ENCODE data around the gene TGIF2.
"Not testable (repeated sequence)": the region's sequence is repeated elsewhere in the genome, so short reads cannot be mapped to it uniquely, and the experiment has no call there.

TGIF2 gene

DNA sequence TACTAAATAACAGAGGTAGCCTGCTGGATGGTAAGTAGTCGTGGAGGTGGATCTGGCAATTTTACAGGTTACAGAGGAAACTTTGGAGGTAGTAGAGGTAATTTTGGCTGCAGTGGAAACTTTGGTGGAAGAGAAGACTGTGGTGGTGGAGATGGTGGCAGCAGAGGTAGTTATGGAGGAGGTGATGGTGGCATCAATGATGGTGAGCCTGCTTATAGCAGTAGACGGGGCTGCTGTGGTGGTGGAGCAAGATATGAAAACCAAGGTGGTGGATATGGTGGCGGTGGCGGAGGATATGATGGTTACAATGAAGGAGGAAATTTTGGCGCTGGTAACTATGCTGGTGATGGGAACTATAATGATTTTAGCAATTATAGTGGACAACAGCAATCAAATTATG lies 47.5 kb downstream of the TGIF2 start:
- DNase-seq, result no peak

DNA sequence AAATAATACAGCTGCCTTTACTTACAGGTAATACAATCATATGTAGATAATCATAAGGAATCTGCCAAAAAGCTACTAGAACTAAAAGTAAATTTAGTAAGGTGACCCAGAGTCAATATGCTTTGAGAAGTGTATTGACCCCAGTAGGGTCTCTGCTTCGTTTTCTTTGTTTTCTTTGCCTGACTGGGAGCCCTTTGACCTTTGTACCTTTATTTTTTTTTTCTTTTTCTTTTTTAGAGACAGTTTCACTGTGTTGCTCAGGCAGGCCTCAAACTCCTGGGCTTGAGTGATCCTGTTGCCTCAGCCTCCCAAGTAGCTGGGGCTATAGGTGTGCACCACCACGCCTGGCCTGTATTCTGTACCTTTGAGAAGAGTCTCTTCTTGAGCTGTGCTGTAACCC lies 50.0 kb downstream of the TGIF2 start:
- DNase-seq, result no peak

DNA sequence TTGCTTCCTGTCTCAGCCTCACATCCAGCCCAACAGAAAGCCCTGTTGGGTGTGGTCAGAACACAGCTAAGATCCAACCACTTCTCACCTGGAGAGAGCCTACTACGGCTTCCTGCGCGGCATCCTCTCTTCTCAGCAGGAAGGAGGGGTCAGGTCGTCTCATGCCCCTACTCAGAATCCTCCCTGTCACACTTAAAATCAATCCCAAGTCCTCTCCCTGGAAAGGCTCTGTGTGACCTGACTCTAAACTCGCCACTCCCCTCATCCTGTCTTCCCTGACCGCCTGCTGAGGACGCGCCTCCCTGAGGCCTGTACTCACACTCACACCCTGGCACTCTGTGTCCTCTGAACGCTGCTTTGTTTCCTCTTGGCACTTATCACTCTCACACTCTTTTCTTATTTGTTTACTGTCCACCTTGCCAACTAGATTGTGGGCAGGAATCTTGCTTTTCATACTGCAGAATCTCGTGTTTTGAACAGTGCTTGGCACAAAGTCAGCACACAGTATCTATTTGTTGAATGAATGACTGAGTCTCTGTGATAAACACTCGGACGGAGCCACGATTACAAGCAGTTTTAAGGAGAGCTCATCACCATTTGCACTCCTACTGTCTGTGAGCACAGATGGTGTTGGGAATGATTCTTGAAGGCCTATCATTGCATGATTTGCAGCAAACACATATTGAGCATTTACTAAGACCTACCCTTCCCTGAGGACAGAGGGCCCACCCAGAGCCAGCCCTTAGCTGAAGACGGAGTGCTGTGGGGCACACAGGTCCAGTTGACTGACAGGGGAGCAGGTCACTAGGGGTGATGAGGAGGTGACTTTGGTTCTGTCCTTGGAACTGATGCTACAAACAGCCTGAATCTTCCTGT lies 50.9 kb downstream of the TGIF2 start:
- no peak for DNase-seq

GRCh38 chr20:36624944-36625324 lies 51.5 kb downstream of the TGIF2 start:
- DNase-seq, result no peak

DNA sequence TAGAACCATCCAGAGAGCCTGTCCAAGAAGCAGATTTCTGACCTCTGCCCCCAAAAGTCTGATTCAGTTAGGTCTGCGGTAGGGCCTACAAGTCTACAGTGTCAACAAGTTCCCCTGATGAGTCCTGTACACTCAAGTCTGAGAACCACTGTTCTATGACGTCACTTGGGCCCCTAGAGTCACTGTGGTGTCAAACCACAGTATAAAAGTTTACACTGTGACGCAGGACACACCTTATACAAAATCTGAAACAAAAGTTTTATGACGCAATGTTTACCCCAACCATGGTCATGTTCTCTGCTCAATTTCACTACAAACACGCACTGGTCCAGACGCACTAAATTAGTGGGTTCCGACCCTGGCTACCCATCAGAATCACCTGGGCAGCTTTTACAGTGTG lies 54.7 kb downstream of the TGIF2 start:
- no peak for DNase-seq

DNA sequence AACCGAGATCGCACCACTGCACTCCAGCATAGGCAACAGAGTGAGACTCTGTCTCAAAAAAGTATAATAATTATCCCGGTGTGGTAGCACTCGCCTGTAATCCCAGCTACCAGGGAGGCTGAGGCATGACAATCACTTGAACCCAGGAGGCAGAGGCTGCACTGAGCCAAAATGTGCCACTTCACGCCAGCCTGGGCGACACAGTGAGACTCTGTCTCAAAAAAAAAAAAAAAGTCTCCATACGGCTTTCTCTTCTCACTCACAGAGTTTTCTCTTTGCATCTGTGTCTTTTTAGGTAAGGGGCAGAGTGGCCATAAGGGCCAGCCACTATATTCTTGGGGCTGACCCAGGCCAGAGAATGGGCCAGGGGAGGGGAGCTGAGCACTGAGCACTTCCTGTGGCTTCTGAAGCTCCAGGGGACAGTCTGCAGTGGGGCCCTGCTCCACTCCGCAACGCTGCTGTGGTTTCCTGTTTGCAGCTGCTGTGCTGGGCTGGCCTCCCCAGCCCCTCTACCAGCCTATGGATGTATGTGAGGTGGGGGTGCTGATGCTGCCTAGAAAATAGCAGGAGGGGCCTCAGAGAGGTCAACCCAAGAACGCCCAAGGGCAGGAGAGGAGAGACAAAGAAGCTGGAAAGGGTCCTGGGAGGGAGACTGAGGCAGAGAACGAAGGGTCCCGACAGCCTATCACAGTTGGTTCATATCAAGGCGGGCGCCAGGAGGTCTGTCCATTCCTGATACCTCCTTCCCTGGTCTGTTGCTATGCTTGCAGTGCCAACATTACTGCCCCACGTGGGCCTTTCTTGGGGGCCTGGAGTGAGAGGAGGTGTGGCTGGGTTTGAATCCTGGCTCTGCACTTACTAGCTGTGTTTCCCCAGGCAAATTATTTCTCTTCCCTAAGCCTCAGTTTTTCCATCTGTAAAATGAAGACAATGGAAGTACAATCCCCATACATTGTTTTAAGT lies 56.6 kb downstream of the TGIF2 start:
- DNase-seq, result no peak

GRCh38 chr20:36631646-36632045 lies 58.2 kb downstream of the TGIF2 start:
- DNase-seq, result no peak

GRCh38 chr20:36632147-36632486 lies 58.7 kb downstream of the TGIF2 start:
- DNase-seq, result no peak

DNA sequence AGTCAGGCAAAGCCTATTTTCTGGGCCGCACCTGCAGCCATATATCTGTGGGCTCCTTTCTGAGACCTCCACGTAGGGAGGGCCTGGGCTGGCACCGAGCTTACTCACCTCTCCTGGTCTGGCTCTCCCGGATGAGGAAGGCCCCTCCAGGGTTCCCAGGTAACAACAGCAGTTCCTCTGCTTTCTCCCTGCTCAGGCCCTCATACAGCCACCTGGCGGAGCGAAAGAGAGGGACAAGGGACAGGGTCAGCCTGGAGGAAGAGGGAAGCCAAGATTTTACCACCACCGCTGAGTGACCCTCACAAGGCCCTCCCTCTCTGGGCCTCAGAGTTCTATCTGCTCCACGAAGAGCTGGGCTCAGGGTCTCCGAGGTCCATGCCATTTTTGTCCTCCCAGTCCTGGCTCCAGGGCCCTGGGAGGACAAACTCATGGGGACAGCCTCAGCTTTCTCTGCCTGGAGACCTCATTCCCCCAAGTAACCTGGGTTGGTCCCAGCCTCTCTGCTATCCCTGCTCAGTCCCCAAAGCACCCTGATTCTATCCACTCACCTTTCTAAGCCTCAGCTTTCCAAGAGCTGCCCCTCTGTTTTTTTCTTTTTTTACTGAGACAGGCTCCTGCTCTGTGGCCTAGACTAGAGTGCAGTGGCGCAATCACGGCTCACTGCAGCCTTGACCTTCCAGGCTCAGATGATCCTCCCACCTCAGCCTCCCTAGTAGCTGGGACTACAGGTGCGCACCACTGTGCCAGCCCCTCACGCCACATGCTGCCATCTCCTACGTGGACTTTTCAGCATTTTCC lies 59.3 kb downstream of the TGIF2 start:
- DNase-seq, result no peak

DNA sequence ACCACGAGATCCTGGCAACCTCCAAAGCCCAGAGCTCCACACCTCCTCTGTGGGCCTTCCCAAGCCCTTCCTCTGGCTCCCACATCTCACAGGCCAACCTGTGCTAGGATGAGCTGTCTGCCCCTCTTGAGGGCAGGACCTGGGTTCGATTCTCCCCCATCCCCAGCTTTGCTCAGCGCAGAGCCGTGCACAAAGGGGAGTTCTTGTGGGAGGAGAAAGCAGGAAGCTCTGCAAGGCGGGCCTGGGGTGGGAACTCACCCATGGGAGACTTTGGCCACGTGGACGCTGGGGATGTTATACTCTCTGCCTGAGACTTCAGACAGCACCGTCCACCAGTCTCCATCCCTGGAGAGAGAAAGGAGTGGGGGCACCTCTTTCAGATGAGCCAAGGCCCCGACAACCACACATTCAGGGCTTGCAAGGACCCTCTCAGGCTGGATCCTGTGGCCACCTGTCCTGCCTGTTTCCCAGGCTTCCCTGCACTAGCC lies 59.9 kb downstream of the TGIF2 start:
- no peak for DNase-seq

- DNase-seq, result no peak
Measured at GRCh38 chr20:36634342-36634741, 60.9 kb downstream of the TGIF2 start.

DNA sequence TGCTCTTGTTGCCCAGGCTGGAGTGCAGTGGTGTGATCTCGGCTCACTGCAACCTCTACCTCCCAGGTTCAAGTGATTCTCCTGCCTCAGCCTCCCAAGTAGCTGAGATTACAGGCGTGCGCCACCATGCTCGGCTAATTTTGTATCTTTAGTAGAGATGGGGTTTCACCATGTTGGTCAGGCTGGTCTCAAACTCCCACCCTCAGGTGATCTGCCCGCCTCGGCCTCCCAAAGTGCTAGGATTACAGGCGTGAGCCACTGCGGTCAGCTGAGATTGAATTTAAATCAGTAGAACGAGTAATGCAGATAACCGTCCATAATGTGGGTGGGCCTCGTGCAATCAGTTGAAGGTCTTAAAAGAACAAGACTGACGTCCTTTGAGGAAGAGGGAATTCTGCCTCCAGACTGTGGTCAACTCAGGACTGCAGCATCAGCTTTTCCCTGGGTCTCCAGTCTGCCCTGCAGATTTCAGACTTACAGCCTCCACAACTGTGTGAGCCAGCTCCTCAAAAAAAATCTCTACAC lies 65.5 kb downstream of the TGIF2 start:
- not testable (repeated sequence) for DNase-seq

- no peak for DNase-seq
Measured at GRCh38 chr20:36641506-36641843, 68.1 kb downstream of the TGIF2 start.

GRCh38 chr20:36642136-36642535 lies 68.7 kb downstream of the TGIF2 start:
- no peak for DNase-seq

Data from NCI-H2107 (cell line).